Ishikawa (cell line): ENCODE data around the gene ZNF729.

Source experiments
- CEBPB ChIP-seq: IDR thresholded peaks from 2 replicates; pipeline ENCODE4 v1.6.1; 2012
- EP300 ChIP-seq: IDR thresholded peaks from 2 replicates; pipeline ENCODE4 v1.6.1; 2012; ENCODE audit warnings: borderline replicate concordance
- FOXM1 ChIP-seq: IDR thresholded peaks from 2 replicates; pipeline ENCODE4 v1.6.1; 2012; ENCODE audit warnings: low read depth, borderline replicate concordance
- RAD21 ChIP-seq: IDR thresholded peaks from 2 replicates; pipeline ENCODE4 v1.6.1; 2012; ENCODE audit warnings: low read depth
- TAF1 ChIP-seq: IDR thresholded peaks from 2 replicates; pipeline ENCODE4 v1.6.1; 2012; ENCODE audit warnings: low read depth, mild to moderate bottlenecking
- TCF12 ChIP-seq: IDR thresholded peaks from 2 replicates; pipeline ENCODE4 v1.6.1; 2012; ENCODE audit warnings: low read depth
- YY1 ChIP-seq: IDR thresholded peaks from 2 replicates; pipeline ENCODE4 v1.6.1; 2012; ENCODE audit warnings: low read depth
- ZBTB7A ChIP-seq: IDR thresholded peaks from 2 replicates; pipeline ENCODE4 v1.6.1; 2012; ENCODE audit warnings: low read depth
- TF ChIP-seq, protein P1 (sequence below): IDR thresholded peaks from 2 replicates; pipeline ENCODE4 v1.6.1; 2012
- TF ChIP-seq, protein P2 (sequence below): IDR thresholded peaks from 2 replicates; pipeline ENCODE4 v1.6.1; 2012; ENCODE audit warnings: low read depth, mild to moderate bottlenecking

DNA sequence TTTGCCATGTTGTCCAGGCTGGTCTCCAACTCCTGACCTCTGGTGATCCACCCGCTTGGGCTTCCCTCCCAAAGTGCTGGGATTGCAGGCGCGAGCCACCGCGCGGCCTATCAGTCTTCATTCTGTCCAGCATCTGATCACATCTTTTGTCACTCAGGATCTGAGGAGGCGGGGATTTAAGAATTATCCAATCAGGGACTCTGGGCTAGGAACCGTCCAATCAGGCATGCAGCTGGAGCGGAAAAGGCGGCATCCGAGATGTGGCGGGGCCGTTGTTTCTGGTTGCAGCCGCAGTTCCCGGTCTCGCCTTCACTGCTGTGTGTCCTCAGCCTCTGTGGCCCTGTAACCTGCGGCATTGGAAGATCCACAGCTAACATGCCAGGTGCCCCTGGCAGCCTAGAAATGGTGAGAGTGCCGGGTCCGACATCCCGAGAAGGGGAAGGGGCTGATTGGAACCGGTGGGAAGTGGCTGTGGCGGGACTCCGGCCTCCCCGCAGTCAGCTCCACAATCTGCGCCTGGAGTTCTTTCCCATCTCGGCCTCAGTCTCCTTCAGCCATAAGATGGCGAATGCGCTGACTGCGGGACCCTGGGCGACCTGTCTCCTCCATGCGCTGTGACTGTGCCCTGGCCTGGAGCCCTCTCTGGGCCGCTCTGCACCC is at the start of gene ZNF729:
- TF ChIP-seq CEBPB, result no peak
- no peak for TF ChIP-seq TCF12
- no peak for TF ChIP-seq YY1
- TF ChIP-seq EP300, result no peak
- TF ChIP-seq, protein P1, sequence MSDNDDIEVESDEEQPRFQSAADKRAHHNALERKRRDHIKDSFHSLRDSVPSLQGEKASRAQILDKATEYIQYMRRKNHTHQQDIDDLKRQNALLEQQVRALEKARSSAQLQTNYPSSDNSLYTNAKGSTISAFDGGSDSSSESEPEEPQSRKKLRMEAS, result no peak
- TF ChIP-seq, protein P2, sequence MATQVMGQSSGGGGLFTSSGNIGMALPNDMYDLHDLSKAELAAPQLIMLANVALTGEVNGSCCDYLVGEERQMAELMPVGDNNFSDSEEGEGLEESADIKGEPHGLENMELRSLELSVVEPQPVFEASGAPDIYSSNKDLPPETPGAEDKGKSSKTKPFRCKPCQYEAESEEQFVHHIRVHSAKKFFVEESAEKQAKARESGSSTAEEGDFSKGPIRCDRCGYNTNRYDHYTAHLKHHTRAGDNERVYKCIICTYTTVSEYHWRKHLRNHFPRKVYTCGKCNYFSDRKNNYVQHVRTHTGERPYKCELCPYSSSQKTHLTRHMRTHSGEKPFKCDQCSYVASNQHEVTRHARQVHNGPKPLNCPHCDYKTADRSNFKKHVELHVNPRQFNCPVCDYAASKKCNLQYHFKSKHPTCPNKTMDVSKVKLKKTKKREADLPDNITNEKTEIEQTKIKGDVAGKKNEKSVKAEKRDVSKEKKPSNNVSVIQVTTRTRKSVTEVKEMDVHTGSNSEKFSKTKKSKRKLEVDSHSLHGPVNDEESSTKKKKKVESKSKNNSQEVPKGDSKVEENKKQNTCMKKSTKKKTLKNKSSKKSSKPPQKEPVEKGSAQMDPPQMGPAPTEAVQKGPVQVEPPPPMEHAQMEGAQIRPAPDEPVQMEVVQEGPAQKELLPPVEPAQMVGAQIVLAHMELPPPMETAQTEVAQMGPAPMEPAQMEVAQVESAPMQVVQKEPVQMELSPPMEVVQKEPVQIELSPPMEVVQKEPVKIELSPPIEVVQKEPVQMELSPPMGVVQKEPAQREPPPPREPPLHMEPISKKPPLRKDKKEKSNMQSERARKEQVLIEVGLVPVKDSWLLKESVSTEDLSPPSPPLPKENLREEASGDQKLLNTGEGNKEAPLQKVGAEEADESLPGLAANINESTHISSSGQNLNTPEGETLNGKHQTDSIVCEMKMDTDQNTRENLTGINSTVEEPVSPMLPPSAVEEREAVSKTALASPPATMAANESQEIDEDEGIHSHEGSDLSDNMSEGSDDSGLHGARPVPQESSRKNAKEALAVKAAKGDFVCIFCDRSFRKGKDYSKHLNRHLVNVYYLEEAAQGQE, result no peak
- no peak for TF ChIP-seq ZBTB7A
- TF ChIP-seq RAD21, result no peak
- TF ChIP-seq FOXM1, result no peak
- no peak for TF ChIP-seq TAF1
